ENCODE data around the gene PKP3.

Gene PKP3

DNA sequence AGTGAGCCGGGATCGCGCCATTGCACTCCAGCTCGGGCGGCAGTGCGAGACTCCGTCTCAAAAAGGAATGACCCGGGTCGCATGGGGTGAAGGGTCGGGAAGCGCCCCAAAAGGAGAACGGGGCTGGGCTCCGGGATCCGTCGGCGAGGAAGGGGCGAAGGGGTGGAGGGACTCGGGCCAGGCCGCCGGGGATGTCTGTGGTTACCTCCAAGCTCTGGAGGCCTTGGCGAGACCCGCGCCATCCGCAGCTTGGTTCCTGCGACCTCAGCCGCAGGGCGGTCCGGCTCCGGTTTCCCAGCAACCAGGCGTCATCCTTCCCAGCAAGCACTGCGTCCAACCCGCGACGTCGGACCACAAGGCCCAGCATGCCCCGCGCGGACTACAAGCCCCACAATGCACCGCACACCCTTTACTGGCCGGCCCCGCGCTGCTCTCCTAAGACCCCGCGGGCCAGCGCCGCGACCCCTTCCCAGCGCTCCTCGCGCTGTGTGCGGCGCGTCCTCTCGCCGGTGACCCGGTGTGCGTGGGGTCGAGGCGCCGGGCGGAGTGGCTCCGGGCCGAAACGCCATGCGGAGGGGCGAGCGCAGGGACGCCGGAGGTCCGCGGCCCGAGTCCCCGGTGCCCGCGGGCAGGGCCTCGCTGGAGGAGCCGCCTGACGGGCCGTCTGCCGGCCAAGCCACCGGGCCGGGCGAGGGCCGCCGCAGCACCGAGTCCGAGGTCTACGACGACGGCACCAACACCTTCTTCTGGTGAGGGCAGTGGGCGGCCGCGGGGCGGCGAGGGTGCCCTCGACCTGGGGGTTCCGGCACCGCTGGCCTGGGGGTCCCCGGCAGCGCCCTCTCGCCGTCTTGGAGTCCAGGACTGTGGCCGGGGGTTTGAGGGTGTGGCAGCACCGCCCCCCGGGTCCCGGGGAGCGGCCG, 56.1 kb downstream of the PKP3 start, which contains the start of gene PTDSS2:
TSS of gene PTDSS2 (plus strand) at position 391 of the 920 bp plus-strand sequence. CDS start at position 568, 177 bp downstream.
- H3K4me3 ChIP-seq (ENCODE audit: control insufficient read depth, low read depth, low read length), result peak within 1 kb of the TSS; percentile 65
- peak; percentile 70 for DNase-seq (ENCODE audit: low read depth)
- TF ChIP-seq, protein P1, sequence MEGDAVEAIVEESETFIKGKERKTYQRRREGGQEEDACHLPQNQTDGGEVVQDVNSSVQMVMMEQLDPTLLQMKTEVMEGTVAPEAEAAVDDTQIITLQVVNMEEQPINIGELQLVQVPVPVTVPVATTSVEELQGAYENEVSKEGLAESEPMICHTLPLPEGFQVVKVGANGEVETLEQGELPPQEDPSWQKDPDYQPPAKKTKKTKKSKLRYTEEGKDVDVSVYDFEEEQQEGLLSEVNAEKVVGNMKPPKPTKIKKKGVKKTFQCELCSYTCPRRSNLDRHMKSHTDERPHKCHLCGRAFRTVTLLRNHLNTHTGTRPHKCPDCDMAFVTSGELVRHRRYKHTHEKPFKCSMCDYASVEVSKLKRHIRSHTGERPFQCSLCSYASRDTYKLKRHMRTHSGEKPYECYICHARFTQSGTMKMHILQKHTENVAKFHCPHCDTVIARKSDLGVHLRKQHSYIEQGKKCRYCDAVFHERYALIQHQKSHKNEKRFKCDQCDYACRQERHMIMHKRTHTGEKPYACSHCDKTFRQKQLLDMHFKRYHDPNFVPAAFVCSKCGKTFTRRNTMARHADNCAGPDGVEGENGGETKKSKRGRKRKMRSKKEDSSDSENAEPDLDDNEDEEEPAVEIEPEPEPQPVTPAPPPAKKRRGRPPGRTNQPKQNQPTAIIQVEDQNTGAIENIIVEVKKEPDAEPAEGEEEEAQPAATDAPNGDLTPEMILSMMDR (IDR thresholded peaks at IDR 0.05; ENCODE audit: control insufficient read depth, insufficient read depth, low read depth, low read length, missing control alignments), result no peak

DNA sequence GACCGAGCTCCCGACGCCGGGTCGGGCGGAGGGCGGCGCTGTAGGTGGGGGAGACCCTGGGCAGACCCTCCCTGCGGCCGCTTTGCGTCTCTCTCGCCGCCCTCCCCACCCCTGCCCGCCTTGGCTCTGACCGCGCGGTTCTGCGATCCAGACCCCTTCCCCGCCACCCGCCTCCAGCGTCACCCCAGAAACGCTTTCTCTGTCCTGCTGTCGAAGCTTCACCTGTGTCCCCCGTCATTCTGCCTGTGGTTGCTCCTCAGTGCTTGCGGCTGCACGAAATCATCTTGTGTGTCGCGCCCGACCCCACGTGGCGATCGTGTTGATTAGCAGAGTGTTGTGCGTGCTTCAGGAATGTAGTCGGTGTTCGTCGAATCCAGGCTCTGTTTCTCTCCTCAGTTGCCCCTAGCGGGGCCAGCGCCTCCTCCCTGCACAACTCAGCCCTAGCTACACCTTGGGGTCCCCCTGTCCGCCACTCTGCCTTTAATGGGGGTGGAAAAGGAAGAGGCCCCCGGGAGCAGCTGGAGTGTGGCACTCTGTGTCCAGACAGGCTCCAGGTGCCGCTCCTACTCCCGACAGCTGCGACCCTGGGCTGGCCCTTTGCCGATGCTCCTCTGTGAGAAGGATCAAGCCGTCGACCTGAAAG, 56.9 kb downstream of the PKP3 start:
- no peak for DNase-seq (ENCODE audit: low read depth)
- H3K4me3 ChIP-seq (ENCODE audit: control insufficient read depth, low read depth, low read length), result peak overlapping the region; percentile 65
- TF ChIP-seq, protein P1 (IDR thresholded peaks at IDR 0.05; ENCODE audit: control insufficient read depth, insufficient read depth, low read depth, low read length, missing control alignments), result peak; percentile 19

DNA sequence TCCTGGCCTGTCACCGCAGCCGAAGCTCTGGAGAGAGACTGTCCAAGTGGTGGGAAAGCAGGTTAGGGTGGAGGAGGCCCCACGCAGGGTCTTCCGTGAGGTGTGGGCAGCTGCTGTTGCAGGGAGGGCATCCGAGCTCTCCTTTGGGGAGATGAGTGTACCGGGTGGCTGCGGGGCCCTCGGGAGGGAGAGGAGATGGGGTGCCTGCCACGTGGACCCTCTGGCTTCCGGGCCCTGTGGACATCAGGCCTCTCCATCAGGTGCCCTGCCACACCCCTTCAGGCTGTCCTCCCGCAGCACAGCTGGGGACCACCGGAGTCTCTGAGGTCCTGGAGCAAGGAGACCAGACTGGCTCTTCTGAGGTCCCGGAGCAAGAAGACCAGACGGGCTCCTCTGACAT, 57.7 kb downstream of the PKP3 start:
- peak overlapping the region; percentile 65 for H3K4me3 ChIP-seq (ENCODE audit: control insufficient read depth, low read depth, low read length)
- TF ChIP-seq, protein P1 (IDR thresholded peaks at IDR 0.05; ENCODE audit: control insufficient read depth, insufficient read depth, low read depth, low read length, missing control alignments), result no peak

DNA sequence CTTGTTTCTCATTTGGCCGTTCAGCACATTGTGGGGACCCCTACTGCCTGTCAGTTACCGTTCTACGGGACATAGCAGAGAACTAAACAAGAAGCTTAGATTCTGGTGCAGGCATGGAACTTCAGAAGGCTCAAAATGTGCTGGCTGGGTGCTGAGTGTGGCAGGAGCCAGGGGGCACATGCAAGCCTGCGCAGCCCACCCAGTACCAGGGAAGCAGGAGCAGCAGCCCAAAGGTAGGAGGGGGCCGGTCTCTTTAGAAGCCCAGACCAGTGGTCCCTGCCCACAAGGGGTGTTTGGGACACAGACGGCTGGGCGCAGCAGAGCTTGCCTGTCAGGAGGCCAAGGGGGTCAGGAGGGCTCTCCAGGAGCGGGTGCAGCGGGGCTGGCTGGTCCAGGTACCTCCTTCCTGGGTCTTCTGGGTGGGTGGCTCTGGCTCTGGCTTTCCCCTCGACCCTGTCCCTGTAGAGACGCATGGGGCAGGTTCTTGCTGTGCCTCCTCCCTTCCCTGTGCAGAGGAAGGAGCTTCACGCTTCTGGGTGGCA, 58.3 kb downstream of the PKP3 start:
- H3K4me3 ChIP-seq (ENCODE audit: control insufficient read depth, low read depth, low read length), result no peak overlapping the region
- DNase-seq (ENCODE audit: low read depth), result no peak
- TF ChIP-seq, protein P1 (IDR thresholded peaks at IDR 0.05; ENCODE audit: control insufficient read depth, insufficient read depth, low read depth, low read length, missing control alignments), result no peak

More for the DNA sequence above, 57.7 kb downstream of the PKP3 start:
- no peak for DNase-seq (ENCODE audit: low read depth)

DNA sequence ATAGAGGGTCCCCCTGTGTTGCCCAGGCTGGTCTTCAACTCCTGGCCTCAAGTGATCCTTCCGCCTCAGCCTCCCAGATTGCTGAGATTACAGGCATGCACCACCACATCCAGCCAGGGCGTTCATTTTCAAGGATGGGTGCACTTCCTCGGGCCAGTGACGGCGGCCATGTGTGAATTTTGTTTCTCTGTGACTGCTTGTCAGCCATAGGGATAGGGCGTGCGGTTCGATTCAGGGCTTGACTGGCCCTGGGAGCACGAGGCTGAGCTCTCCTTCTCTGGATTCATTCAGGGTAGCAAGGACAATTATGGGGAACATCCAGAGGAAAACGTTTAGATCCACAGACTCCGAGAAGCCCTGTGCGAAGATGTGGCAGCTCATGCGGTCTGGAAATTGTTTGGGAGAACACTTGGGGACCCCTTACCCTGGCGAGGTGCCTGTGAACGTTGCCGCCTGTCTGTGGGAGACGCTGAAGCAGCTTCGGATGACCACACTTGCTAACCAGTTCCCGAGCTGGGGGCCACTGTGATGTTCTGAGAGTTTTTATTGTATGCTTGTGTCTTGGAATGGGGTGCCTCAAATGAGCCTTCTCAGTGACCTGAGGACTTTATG, 59.0 kb downstream of the PKP3 start:
- DNase-seq (ENCODE audit: low read depth), result no peak
- TF ChIP-seq, protein P1 (IDR thresholded peaks at IDR 0.05; ENCODE audit: control insufficient read depth, insufficient read depth, low read depth, low read length, missing control alignments), result no peak
- H3K4me3 ChIP-seq (ENCODE audit: control insufficient read depth, low read depth, low read length), result no peak overlapping the region

DNA sequence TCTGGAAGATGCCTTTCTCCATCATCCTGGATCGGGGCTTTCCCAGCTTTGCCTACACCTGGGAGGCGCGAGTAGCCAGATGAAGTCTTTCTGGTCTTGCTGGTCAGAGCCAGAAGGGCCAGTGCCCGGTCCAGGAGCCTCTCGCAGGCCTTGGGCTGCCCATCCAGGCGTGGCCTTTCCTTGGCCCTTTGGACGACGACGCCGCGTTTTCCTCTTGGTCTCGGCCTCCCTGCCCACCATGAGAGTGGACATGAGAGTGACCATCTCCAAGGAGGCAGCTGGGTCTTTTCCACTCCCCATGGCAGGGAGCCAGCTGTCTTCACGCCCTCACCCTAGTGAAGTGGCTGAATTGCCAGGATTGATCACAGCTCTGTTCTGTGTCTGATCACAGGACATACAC, 59.6 kb downstream of the PKP3 start:
- H3K4me3 ChIP-seq (ENCODE audit: control insufficient read depth, low read depth, low read length), result no peak overlapping the region
- TF ChIP-seq, protein P1 (IDR thresholded peaks at IDR 0.05; ENCODE audit: control insufficient read depth, insufficient read depth, low read depth, low read length, missing control alignments), result no peak
- DNase-seq (ENCODE audit: low read depth), result no peak
